Renal pelvis (tissue), 4 donors: ENCODE results near the gene XRCC1. TPM values are rescaled to one million over a fixed set of nuclear protein-coding genes. Genes with fewer than 3 reads are reported as not detected.
"Not testable (repeated sequence)": the region's sequence is repeated elsewhere in the genome, so short reads cannot be mapped to it uniquely, and the experiment has no call there.

Experiments
- DNase-seq: peaks from one replicate; pipeline ENCODE4 v3.0.0-alpha.2; 2013
- polyA plus RNA-seq, 3 donors: library from polyadenylated mRNA; unstranded; fragments of 120-200 nt; gene quantifications; one replicate each; pipeline ENCODE4 v1.2.1, GENCODE V29; 2013; ENCODE audit not compliant: insufficient read length in 3 of 3

The XRCC1 gene
- polyA plus RNA-seq, 3 donors: 59.8 to 78.8 (median 71.2) TPM

DNA sequence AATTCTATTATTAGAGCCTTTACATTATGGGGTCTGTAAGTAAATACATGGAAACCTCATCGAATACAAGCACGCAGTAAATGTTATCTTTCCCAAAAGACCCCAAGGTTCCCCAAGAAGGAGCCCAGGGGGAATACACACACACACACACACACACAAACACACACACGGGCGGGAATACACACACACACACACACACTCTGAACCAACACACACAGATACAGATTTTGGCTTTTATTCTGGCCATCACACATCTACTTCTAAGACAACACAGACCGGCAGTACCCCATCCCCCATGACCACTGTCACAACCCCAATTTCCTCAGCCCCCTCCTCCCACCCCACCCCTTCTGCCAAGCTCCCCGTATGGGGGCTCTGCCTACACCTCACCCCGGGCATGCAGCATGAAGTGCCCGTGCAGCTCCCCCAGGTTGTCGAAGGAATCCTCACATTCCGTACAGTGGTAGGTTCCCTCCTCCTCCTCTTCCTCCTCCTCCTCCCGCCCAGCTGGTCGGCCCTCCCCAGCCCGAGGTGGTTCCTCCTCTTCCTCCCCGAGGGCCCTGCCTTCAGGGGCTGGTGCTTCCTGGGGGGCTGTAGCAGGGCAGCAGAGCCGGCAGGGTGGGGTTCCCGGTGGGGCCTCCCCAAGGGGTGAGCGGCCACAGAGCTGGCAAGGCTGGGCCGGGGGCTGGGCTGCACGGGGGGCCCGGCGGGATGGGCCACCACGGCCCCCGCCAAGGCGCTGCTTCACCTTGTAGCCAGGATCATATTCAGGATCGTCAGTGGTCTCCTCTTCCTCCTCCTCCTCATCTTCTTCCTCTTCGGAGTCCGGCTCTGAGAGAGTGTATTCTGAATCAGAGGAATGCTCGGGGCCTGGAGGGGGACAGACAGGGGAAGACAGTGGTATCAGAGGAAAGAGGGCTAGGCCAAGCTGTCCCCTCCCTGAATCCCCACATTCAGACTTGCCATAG lies 32.2 kb upstream of the XRCC1 start:
- DNase-seq: no peak

DNA sequence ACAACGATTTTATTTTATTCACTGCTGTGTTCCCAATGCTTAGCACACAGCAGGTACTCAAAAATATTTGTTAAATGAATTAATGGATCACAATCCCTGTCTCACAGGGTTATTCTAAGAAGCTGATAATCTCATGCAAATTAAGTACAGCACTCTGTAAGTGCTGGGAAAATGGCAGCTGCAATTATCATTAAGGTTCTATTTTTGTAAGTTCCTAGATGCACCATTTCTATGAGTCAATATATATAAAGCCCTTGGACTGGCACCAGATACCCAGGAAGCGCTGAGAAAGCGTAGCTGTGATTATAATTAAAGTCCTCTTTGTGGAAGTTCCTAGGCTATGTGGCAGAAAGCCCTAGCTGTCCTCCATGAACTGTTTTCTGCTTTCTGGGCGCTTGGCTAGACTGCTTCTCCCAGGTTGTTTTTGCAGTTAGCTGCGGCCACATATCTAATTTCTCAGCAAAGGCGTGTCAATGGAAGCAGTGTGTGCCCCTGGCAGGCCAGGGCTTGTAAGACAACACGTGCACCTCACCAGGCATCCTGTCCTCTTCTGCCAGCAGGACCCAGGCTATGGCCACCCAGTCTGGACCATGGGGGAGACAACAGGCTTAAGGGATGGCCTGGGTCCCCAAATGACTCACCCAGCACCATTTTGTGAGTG lies 31.4 kb upstream of the XRCC1 start:
- no peak for DNase-seq

DNA sequence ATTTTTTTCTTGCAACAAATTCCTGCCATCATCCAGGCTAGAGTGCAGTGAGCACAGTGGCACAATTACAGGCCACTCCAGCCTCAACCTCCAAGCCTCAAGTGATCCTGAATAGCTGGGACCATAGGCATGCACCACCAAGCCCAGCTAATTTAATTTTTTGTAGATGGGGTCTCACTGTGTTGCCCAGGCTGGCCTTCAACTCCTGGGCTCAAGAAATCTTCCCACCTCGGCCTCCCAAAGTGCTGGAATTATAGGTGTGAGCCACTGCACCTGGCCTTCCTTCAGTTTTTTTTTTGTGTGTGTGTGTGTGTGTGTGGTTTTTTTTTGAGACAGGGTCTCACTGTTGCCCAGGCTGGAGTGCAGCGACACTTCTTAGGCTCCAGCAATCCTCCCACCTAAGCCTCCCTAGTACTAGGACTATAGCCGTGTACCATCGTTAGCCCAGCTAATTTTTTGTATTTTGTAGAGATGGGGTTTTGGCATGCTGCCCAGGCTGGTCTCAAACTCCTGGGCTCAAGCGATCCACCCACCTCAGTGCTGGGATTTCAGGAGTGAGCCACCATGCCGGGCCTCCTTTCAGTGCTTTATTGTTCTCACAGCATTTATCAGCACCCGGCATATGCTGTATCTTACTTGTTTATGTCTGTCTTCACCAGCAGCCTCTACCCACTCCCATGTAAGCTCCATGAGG lies 30.7 kb upstream of the XRCC1 start:
- no peak for DNase-seq

DNA sequence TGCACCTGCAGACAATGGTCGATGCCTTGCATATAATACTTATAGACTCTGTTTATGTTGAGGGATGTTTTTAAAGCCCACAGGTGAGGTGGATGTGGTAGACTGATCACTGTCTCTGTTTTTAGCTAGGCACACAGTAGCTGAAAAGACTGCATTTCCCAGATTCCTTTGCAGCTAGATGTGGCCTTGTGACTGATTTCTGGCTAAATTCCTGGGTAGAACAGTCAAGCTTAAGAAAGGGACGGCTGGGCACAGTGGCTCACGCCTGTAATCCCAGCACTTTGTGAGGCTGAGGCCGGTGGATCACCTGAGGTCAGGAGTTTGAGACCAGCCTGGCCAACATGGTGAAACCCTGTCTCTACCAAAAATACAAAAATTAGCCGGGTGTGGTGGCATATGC lies 25.0 kb upstream of the XRCC1 start:
- not testable (repeated sequence) for DNase-seq

DNA sequence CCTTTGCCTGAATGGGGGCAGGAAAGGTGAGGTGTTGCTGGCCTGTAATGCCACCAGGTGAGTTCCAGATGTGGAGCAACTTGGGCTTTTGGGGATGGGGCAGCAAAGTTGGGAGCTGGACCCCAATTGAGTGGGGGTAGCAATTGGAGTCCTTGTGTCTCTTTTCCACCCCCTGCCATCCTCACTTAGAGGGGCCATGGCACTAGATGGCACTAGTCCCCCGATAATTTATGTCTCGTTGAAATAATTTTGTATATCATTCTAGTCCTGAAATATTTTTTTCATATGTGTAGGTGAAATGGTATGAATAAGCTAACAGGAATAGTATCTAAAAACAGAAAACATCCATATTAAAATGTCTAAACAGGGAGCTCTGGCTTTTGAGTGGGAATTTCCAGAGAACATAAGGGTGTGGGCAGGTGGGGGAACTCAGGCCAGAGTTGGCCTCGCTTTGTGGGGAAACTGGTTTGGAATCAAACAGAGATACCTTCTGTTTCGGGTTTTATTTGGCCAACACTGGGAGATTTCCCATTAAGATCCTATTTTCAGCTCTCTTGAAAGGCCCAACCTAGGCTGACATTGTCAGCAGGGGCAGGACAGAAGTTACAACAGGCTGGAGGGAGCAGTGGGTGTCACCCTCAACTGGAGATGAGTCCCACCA lies 24.4 kb upstream of the XRCC1 start:
- no peak for DNase-seq

DNA sequence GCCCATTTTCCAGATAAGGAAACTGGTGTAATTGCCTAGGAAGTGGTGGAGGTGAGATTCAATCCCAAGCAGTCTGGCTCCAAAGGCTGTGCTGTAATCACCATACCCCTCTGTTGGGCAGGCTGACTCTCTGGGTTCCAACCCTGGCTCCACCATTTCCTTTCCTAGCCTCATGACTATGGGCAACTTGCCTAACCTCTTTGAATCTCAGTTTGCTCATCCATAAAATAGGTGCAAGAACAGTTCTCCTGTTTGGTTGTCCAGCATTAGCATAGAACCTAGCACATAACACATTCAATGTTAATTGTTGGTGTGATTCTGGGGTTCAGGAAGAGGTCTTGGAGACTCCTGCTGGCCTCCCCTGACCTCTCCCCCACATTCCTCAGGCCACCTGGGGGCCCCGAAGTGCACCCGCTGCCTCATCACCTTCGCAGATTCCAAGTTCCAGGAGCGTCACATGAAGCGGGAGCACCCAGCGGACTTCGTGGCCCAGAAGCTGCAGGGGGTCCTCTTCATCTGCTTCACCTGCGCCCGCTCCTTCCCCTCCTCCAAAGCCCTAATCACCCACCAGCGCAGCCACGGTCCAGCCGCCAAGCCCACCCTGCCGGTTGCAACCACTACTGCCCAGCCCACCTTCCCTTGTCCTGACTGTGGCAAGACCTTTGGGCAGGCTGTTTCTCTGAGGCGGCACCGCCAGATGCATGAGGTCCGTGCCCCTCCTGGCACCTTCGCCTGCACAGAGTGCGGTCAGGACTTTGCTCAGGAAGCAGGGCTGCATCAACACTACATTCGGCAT lies 23.3 kb upstream of the XRCC1 start:
- DNase-seq: no peak

DNA sequence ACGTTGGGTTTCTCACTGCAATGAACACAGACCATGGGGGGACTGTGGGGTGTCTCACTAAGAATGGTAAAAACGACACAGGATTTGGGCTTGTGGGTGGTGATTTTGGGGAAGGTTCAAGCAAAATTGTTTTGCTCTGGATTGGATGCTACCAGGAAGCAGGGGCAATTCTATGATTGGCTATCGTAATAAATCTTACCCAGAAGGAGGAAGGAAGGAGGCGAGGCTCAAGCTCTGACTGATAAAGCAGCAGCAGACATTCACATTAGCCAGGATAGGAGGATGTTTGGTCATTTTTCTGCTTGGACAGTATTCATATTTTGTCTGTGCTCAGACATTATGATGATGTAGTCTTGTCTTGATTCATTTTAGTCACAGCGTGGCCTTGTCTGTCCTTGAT lies 22.5 kb upstream of the XRCC1 start:
- no peak for DNase-seq

DNA sequence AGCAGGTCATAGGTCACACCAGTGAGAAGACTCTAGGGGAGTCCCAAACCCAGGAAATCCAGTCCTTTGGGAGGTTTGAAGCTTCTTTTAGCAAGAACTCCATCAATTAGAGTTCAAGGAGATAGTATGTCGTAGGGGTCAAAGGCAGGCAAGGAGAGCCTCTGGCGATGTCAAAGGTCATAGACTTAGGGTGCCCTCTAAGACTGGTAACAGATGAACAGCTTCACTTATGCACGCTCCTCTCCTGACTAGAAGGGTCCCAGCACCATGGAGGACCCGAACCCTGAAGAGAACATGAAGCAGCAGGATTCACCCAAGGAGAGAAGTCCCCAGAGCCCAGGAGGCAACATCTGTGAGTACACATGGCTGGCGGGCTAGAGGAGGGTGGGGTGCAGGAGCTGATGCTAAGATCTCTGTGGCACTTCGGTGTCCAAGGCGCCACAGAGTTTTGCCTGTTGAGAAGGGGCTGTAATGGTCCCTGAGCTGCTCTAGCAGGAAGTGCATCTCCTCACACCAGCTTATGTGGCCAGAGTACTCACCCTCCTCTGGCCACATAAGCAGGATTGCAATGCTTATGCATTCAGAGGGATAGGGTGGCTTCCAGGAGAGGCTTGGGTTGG lies 21.6 kb upstream of the XRCC1 start:
- no peak for DNase-seq

DNA sequence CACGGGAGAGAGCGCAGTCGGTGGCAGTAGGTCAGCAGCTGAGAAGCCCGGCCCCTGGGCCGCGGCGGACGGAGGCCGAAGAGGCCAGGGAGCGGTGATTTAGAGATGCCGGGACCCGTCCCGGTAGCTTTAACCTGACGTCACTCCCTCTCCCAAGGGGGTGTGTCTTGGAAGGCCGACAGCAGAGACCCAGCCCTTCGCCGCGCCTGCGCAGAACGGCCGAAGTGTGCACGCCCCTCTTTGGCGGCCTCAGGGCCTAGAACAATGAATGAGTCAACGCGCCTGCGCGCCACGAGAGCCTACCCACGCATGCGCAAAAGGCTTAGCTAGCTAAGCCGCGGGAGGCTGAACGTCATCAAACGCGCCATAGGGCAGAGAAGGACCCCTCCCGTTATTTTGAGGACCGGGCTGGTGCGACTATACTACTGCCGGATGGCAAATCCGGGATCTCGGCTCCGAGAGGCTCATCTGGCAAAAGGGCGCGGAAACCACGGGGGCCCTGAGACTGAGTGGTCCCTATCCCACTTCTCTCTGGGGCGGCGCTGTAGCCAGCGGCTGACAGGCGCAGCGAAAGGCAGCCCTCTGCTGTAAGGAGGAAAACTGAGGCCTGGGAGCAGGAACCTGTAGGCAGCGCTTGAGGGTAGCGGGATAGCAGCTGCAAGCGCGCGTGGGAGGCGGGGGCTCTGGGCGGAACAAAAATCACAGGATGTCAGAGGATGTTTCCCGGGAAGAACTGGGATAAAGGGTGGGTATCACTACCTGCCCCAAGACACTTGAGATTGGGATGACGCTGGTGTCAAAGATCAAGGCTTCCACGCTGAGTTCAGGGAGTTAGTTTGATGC lies 20.9 kb upstream of the XRCC1 start, which contains the start of the genes IRGQ and ZNF576:
Gene IRGQ (minus strand): TSS at position 136 of the 843 bp plus-strand sequence. CDS start 796 bp downstream, outside the sequence.
Gene ZNF576 (plus strand): TSS at position 597 of the 843 bp plus-strand sequence. CDS start 514 bp downstream, outside the sequence.
- DNase-seq: peak; percentile 100

DNA sequence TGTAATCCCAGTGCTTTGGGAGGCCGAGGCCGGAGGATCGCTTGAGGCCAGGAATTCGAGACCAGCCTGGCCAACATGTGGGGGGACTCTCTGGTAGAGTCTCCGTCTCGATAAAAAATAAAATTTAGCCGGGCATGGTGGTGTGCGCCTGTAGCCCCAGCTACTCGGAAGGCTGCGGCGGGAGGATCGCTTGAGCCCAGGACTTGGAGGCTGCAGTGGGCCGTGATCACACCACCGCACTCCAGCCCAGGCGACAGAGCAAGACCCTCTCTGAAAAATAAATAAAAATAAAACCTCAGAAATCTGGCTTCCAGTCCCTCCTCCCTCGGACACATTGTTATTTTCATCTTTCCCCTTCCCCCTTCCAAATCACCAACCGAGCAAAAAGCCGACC lies 20.3 kb upstream of the XRCC1 start:
- DNase-seq: no peak

DNA sequence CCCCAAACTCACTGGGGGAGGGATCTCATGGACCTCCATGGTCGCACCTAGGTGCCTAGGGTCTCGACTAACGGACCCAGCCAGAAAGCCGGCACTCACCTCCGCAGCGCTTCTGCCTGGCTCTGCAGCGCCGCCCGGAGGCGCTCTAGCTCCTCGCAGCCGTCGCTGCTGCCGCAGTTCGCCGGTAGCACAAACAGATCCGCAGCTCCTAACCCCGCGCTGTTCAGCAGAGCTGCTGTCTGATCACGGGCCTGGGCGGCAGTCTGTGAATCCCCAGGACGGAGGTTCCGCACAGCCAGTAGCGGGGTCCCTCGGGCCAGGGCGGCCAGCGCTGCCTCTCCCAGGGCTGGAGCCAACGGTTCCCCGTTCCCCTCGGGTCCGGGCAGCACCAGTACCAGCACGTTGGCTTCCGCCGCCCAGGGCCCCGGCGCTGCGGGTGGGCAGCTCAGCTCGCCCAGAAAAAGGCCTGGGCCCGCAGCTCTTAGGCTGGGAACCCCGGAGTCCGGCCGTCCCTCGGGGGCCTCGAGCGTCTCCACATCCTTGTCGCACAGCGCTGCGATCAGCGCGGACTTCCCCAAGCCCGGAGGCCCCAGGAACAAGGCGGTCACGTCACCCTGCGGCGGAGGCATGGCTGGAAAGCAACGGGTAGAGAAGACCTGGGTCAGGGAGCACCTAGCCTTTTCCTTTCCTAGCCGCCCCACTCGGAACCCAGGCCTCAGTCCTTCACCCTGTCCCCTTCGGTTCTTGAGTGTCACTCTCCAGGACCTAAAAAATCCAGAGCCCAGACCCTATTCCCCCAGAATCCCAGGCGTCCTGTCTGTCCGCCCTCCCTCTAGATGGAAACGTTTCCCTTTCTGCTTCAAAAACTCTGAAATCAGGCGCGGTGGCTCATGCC lies 19.6 kb upstream of the XRCC1 start:
- DNase-seq: peak; percentile 65

DNA sequence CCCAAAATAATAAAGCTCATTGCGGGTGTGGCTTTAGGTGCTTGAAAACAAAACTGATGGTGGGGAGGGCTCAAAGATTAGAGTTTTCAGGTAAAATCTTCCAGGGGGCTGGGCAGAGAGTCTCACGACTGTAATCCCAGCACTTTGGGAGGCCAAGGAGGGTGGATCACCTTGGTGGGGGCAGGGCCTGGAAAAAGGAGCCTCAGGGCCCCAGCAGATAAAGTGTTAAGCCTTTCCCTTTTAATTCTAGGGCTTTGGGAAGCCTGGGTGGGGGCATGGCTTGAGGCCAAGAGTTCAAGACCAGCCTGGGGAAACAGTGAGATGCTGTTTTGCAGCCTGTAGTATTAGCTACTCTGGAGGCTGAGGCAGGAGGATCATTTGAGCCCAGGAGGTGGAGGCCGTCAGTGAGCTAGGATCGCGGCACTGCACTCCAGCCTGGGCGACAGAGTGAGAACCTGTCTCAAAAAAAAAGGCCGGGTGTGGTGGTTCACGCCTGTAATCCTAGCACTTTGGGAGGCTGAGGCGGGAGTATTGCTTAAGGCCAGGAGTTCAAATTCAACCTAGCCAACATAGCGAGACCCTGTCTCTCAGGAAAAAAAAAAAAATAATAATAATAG lies 18.9 kb upstream of the XRCC1 start:
- no peak for DNase-seq

DNA sequence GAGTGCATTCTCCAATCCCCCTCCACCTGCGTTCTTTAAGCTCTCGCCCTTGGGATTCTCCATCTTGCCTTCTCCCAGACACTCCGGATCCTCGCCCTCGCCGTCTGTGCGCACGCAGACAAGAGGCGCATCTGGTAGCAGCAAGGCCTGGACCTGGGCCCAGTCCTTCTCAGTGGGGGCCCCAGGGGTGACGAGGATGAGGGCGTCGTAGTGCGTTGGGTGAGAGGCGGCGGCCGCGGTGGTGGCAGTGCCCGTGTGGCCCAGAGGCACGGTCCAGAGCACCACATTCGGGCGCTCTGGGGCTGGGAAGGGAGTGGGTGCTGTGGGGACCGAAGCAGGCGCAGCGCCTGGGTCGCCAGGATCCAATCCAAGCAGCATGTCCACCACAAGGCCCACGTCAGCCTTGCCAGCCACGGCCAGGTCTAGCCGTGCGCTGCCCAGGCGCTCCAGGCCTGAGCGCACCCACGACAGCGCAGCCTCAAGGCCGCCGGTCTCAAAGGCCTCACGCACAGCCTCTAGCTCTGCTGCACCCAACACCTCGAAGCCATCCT lies 17.5 kb upstream of the XRCC1 start:
- DNase-seq: no peak

DNA sequence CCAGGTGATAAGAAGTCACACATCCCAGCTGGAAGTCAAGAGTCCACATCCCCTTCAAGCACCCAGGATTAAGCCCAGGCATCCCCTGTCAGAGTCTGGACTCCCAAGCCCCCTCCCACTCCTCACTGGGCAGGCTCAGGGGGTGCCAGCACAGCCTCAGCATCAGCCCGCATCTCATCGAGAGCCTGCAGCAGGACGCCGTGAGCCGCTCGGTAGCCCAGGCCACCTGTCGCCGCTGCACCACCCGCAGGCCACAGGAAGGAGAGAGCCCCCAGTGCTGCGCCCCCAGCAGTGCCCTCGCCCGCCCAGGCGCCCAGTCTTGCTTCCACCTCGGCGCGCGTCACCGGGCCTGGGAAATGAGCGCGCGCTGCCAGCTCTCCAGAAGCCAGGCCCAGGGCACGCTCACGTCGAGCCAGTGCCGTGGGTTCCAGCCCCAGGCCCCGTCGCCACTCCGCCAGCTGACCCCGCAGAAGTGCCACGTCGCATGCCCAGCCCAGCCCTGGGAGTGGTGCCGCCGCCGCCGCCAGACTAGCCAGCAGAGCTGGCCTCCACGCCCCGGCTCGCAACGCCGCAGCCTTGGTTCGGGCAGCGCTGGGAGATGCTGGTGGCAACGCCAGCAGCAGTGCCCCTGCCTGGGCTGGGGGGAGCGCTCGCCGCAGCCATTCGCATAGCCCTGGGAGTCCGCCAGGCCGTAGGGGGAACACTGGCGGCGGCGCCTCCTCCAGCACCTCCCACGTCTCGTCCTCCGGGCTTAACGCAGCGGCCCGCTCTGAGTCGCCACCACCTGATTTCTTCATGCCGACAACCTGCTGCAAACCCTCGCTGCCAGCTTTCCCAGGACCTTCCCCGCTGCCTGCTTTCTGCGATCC lies 16.8 kb upstream of the XRCC1 start:
- no peak for DNase-seq

DNA sequence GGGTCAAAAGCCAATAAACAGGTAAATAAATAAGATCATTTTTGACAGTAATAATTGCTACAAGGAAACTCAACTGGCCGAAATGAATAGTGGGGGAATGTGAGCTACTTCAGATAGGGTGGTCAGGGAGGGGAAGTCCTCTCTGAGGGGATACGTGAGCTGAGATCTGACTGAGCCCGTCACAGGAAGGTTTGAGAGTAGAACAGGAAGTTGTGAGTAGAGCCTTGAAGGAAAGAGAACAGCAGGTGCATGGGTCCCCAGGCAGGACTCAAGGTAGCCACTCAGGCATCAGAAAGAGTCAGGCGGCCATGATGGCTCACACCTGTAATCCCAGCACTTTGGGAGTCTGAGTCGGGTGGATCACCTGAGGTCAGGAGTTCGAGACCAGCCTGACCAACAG lies 14.4 kb upstream of the XRCC1 start:
- no peak for DNase-seq

DNA sequence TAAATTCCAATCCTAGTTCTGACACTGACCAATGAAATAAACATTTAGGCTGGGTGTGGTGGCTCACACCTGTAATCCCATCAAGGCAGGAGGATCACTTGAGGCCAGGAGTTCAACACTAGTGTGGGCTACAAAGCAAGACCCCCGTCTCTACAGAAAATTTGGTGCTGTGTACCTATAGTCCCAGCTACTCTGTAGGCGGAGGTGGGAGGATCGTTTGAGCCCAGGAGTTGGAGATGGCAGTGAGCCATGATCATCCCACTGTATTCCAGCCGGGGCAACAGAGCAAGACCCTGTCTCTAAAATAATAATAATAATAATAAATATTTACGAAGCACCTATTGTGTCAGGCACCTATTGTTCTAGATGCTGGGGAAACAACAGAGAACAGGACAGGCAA lies 13.9 kb upstream of the XRCC1 start:
- no peak for DNase-seq

DNA sequence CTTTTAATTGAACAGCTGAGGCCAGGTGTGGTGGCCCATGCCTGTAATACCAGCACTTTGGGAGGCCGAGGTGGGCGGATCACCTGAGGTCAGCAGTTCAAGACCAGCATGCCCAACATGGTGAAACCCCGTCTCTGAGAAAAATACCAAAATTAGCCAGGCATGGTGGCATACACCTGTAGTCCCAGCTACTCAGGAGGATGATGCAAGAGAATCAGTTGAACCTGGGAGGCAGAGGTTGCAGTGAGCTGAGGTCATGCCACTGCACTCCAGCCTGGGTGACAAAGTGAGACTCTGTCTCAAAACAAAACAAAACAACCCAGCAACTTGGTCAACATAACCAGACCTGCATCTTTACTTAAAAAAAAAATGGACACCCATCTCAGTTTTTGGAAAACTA lies 11.7 kb upstream of the XRCC1 start:
- DNase-seq: not testable (repeated sequence)
